Astrocyte (in vitro differentiated cells and primary cell): Measurements from ENCODE around the gene LCLAT1.

Source experiments
- EZH2 ChIP-seq: IDR thresholded peaks from 2 replicates; pipeline ENCODE4 v1.6.1; 2012; ENCODE audit warnings: mild to moderate bottlenecking, low read length, inconsistent platforms; ENCODE audit not compliant: insufficient read depth
- TF ChIP-seq, protein P1 (sequence below): IDR thresholded peaks from 2 replicates; pipeline ENCODE4 v1.5.1; 2011; ENCODE audit warnings: low read depth, mild to moderate bottlenecking, inconsistent platforms, low read length, moderate library complexity; ENCODE audit not compliant: insufficient read depth

DNA sequence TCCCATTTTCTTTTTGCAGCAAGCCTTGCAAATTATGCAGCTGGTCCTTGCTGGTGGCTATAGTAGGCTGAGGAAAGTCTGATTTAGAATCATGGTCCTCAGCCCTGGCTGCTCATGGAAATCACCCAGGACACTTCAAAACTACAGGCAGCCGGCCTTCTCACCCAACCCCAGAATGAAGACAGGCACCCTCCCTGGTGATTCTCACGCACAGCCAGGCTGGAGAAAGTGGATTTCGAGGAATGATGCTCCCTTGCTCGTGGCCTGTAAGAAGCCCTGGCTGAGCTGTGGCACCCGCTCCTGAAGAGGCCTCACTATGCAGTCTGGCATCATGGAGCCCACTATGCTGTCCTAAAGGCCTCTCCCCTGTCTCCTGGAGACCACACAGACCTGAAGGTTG is 202.8 kb downstream of the LCLAT1 start:
- TF ChIP-seq, protein P1, sequence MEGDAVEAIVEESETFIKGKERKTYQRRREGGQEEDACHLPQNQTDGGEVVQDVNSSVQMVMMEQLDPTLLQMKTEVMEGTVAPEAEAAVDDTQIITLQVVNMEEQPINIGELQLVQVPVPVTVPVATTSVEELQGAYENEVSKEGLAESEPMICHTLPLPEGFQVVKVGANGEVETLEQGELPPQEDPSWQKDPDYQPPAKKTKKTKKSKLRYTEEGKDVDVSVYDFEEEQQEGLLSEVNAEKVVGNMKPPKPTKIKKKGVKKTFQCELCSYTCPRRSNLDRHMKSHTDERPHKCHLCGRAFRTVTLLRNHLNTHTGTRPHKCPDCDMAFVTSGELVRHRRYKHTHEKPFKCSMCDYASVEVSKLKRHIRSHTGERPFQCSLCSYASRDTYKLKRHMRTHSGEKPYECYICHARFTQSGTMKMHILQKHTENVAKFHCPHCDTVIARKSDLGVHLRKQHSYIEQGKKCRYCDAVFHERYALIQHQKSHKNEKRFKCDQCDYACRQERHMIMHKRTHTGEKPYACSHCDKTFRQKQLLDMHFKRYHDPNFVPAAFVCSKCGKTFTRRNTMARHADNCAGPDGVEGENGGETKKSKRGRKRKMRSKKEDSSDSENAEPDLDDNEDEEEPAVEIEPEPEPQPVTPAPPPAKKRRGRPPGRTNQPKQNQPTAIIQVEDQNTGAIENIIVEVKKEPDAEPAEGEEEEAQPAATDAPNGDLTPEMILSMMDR = no peak
- no peak for TF ChIP-seq EZH2
